ENCODE data around the gene DDIT3.

The DDIT3 gene

GRCh38 chr12:57469296-57470164 lies 50.8 kb downstream of the DDIT3 start:
- no peak for DNase-seq

- no peak for DNase-seq
Measured at GRCh38 chr12:57467915-57468314, 52.4 kb downstream of the DDIT3 start.

DNA sequence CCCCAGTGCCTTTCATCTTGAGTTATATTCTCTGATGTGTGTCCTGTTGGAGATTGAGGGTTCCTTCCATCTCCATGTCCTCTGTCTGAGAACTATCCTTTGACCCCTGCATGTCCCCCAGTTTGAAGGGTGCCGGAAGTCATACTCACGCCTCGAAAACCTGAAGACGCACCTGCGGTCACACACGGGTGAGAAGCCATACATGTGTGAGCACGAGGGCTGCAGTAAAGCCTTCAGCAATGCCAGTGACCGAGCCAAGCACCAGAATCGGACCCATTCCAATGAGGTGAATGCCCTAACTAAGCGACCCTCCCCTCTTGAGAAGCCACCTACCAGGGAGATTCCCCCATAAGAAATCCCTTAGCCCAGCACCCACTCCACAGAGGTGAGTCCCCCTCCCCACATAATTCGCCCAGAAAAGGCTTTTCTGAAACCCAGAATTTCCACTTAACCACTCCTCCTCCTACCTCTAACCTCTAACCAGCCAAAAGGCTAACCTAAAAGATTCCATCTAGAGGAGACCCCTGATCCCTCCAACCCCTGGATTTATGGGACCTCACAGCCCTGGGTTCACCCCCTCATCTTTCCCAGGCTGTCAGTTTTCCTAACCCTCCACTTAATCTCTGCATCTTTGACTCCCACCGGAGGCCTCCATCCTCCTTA lies 53.0 kb downstream of the DDIT3 start:
- no peak for DNase-seq
